ENCODE data around the gene SLC36A2. TPM values are rescaled to one million over a fixed set of nuclear protein-coding genes. Genes with fewer than 3 reads are reported as not detected.

Gene SLC36A2
- total and polyA plus RNA-seq, 2 donors (not counting 1 experiment from before 2014, with no cell fraction given) = not detected

DNA sequence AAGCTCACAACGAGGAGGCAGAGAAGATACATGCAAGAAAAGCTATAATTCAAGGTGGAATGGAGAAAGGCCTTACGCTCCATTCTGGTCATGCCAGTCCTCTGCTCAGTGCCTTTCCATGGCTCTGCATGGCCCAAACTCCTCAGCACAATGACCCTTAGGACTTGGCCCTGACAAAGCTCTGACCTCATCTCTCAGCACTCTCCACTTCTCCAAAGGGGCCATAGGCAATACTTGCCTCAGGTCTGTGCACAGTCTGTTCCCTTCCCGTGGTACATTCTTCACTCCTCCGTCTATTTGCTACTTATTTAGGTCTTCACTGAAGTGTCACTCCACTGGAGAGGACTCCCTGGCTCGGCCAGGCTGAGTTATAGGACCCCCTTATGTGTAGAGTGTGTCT lies 68.5 kb downstream of the SLC36A2 start:
- no peaks in the 10 kb centered on the region for H3K27me3 Mint-ChIP-seq
- 90% methylated on average over 4 of the region's 5 CpGs for WGBS (ENCODE audit: insufficient coverage)

DNA sequence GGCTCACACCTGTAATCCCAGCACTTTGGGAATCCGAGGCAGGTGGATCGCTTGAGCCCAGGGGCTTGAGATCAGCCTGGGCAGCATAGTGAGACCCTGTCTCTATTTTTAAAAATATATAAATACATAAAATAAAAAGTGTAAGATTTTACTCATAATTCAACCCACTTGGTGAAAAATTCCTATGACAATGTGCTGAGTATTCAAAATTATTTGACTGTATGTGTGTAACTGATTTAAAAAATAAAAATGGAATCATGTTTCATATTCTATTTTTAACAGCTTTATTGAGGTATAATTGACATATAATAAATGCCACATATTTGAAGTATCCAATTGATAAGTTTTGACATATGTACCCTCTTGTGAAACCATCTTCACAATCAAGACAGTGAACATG lies 71.6 kb downstream of the SLC36A2 start:
- Histone ChIP-seq H3K27me3 (replicated peaks in 1 of 4; ENCODE audit: control extremely low read depth in 1 of 4, control insufficient read depth in 3 of 4, insufficient read depth in 4 of 4, low read length in 3 of 4) (no peaks in the 10 kb centered on the region), H3K9me3 (ENCODE audit: control extremely low read depth in 1 of 3, control insufficient read depth in 2 of 3, insufficient read depth in 1 of 3, low read length in 2 of 3) (no peaks in the 10 kb centered on the region), H3K4me2 (replicated peaks; ENCODE audit: low read depth, low read length, poor library complexity, severe bottlenecking) (no peak overlapping the region), H4K20me1 (ENCODE audit: control insufficient read depth, insufficient read depth, low read length, poor library complexity, severe bottlenecking) (no peaks in the 10 kb centered on the region), H3K36me3 (replicated peaks in 1 of 2; ENCODE audit: control extremely low read depth in 1 of 2, control insufficient read depth in 1 of 2, extremely low read depth in 1 of 2, insufficient read depth in 2 of 2, low read length in 1 of 2) (peaks cover 0 to 6% of the 10 kb centered on the region in 2 experiments), H3K27ac (ENCODE audit: low read length in 2 of 2) (no peak overlapping the region), H2AFZ (ENCODE audit: insufficient read depth, low read depth, low read length, poor library complexity, severe bottlenecking) (no peak overlapping the region), H3K9ac (ENCODE audit: low read length) (no peak overlapping the region), H3K79me2 (ENCODE audit: control insufficient read depth, insufficient read depth, low read length) (no peaks in the 10 kb centered on the region), H3K4me1 (ENCODE audit: control insufficient read depth in 2 of 2, insufficient read depth in 2 of 2, low read length in 2 of 2) (no peaks in the 10 kb centered on the region), H3K4me3 (ENCODE audit: control extremely low read depth in 1 of 5, extremely low read depth in 1 of 5, insufficient read depth in 1 of 5, low read depth in 2 of 5, low read length in 4 of 5) (no peak overlapping the region)
- H3K4me1 Mint-ChIP-seq = no peaks in the 10 kb centered on the region
- H3K9me3 Mint-ChIP-seq (ENCODE audit: insufficient read depth) = no peaks in the 10 kb centered on the region
- H3K4me3 Mint-ChIP-seq = no peak overlapping the region
- H3K27me3 Mint-ChIP-seq = no peaks in the 10 kb centered on the region
- CTCF ChIA-PET = interaction anchor here (0.9 to 1.7 kb wide), 5 partner anchors 12 to 160 kb away, joined by 3 to 4 read pairs (median 4); no protein-coding TSS in a partner anchor
- DNase-seq (no peak), ATAC-seq (ENCODE audit: low read depth) (no peak)
- no CpG with 5 or more reads among the region's 2 CpGs for WGBS (ENCODE audit: insufficient coverage)
- intact Hi-C loops (cut with micrococcal nuclease) = no loop called here
- H3K27ac Mint-ChIP-seq = no peak overlapping the region
- POLR2A ChIA-PET = no interaction called here
- no peak for TF ChIP-seq EZH2 (IDR thresholded peaks at IDR 0.05; ENCODE audit: borderline replicate concordance, insufficient read depth, low read depth, low read length, poor library complexity, severe bottlenecking)
- TF ChIP-seq, protein P1, sequence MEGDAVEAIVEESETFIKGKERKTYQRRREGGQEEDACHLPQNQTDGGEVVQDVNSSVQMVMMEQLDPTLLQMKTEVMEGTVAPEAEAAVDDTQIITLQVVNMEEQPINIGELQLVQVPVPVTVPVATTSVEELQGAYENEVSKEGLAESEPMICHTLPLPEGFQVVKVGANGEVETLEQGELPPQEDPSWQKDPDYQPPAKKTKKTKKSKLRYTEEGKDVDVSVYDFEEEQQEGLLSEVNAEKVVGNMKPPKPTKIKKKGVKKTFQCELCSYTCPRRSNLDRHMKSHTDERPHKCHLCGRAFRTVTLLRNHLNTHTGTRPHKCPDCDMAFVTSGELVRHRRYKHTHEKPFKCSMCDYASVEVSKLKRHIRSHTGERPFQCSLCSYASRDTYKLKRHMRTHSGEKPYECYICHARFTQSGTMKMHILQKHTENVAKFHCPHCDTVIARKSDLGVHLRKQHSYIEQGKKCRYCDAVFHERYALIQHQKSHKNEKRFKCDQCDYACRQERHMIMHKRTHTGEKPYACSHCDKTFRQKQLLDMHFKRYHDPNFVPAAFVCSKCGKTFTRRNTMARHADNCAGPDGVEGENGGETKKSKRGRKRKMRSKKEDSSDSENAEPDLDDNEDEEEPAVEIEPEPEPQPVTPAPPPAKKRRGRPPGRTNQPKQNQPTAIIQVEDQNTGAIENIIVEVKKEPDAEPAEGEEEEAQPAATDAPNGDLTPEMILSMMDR (IDR thresholded peaks at IDR 0.05) = no peak

More for the DNA sequence above, 68.5 kb downstream of the SLC36A2 start:
- H3K36me3 ChIP-seq (replicated peaks in 1 of 2; ENCODE audit: control extremely low read depth in 1 of 2, control insufficient read depth in 1 of 2, extremely low read depth in 1 of 2, insufficient read depth in 2 of 2, low read length in 1 of 2) = no peaks in the 10 kb centered on the region
- intact Hi-C loops (cut with micrococcal nuclease) = no loop called here
- H3K27me3 ChIP-seq (replicated peaks in 1 of 4; ENCODE audit: control extremely low read depth in 1 of 4, control insufficient read depth in 3 of 4, insufficient read depth in 4 of 4, low read length in 3 of 4) = no peaks in the 10 kb centered on the region
- ChIA-PET CTCF (interaction anchor here (0.9 to 1.5 kb wide), 4 partner anchors 40 to 228 kb away, joined by 3 to 4 read pairs (median 4); no protein-coding TSS in a partner anchor), POLR2A (no interaction called here)
- ATAC-seq (ENCODE audit: low read depth) (no peak), DNase-seq (no peak)
- no peak overlapping the region for H3K9ac ChIP-seq (ENCODE audit: low read length)
- H3K27ac ChIP-seq (ENCODE audit: low read length in 2 of 2) = no peak overlapping the region
- Mint-ChIP-seq H3K9me3 (ENCODE audit: insufficient read depth) (no peaks in the 10 kb centered on the region), H3K4me1 (no peaks in the 10 kb centered on the region), H3K4me3 (no peak overlapping the region), H3K27ac (no peak overlapping the region)
- H3K9me3 ChIP-seq (ENCODE audit: control extremely low read depth in 1 of 3, control insufficient read depth in 2 of 3, insufficient read depth in 1 of 3, low read length in 2 of 3) = no peaks in the 10 kb centered on the region
- no peak overlapping the region for H2AFZ ChIP-seq (ENCODE audit: insufficient read depth, low read depth, low read length, poor library complexity, severe bottlenecking)
- H4K20me1 ChIP-seq (ENCODE audit: control insufficient read depth, insufficient read depth, low read length, poor library complexity, severe bottlenecking) = no peaks in the 10 kb centered on the region
- no peak overlapping the region for H3K4me2 ChIP-seq (replicated peaks; ENCODE audit: low read depth, low read length, poor library complexity, severe bottlenecking)
- H3K4me1 ChIP-seq (ENCODE audit: control insufficient read depth in 2 of 2, insufficient read depth in 2 of 2, low read length in 2 of 2) = no peaks in the 10 kb centered on the region
- TF ChIP-seq, protein P1 (IDR thresholded peaks at IDR 0.05) = no peak
- no peak for TF ChIP-seq EZH2 (IDR thresholded peaks at IDR 0.05; ENCODE audit: borderline replicate concordance, insufficient read depth, low read depth, low read length, poor library complexity, severe bottlenecking)
- H3K4me3 ChIP-seq (ENCODE audit: control extremely low read depth in 1 of 5, extremely low read depth in 1 of 5, insufficient read depth in 1 of 5, low read depth in 2 of 5, low read length in 4 of 5) = no peak overlapping the region
- no peaks in the 10 kb centered on the region for H3K79me2 ChIP-seq (ENCODE audit: control insufficient read depth, insufficient read depth, low read length)

All from B cell (primary cell).